HL-60 (cell line): ENCODE results near the gene OGDH.

ENCODE experiments used
- DNase-seq, 2 experiments: peaks; one replicate each; pipeline ENCODE4 v3.0.0-alpha.2; 2010 to 2020; ENCODE audit warnings: low read depth in 1 of 2, low spot score in 1 of 2
- H3K27ac ChIP-seq: fragments of 250-450 bp; sonication (Bioruptor Pico); replicated peaks from 2 replicates; pipeline ENCODE4 v1.5.1; 2020; ENCODE audit warnings: mild to moderate bottlenecking, moderate library complexity
- H3K27me3 ChIP-seq: fragments of 250-450 bp; sonication (Bioruptor Pico); 2 replicates; pipeline ENCODE4 v1.5.1; 2021; ENCODE audit warnings: mild to moderate bottlenecking, moderate library complexity; ENCODE audit not compliant: insufficient read depth, poor library complexity, severe bottlenecking
- H3K4me3 ChIP-seq: replicated peaks from 2 replicates; pipeline ENCODE4 v1.5.1; 2011; ENCODE audit warnings: mild to moderate bottlenecking, control low read depth, low read length; ENCODE audit not compliant: insufficient read depth
- GABPA ChIP-seq: IDR thresholded peaks from 2 replicates; pipeline ENCODE4 v1.6.1; 2012; ENCODE audit warnings: low read depth
- POLR2AphosphoS5 ChIP-seq: IDR thresholded peaks from 2 replicates; pipeline ENCODE4 v1.6.1; 2012; ENCODE audit warnings: low read depth
- SPI1 ChIP-seq: IDR thresholded peaks from 2 replicates; pipeline ENCODE4 v1.6.1; 2012; ENCODE audit warnings: low read depth, mild to moderate bottlenecking, borderline replicate concordance
- TF ChIP-seq, protein P1 (sequence below): IDR thresholded peaks from 2 replicates; pipeline ENCODE4 v1.6.1; 2012; ENCODE audit warnings: low read depth; ENCODE audit not compliant: insufficient replicate concordance
- TF ChIP-seq, protein P2 (sequence below): IDR thresholded peaks from one replicate; pipeline ENCODE4 v1.5.1; 2011; ENCODE audit warnings: low read length, control low read depth, inconsistent platforms; ENCODE audit not compliant: insufficient read depth

The OGDH gene

DNA sequence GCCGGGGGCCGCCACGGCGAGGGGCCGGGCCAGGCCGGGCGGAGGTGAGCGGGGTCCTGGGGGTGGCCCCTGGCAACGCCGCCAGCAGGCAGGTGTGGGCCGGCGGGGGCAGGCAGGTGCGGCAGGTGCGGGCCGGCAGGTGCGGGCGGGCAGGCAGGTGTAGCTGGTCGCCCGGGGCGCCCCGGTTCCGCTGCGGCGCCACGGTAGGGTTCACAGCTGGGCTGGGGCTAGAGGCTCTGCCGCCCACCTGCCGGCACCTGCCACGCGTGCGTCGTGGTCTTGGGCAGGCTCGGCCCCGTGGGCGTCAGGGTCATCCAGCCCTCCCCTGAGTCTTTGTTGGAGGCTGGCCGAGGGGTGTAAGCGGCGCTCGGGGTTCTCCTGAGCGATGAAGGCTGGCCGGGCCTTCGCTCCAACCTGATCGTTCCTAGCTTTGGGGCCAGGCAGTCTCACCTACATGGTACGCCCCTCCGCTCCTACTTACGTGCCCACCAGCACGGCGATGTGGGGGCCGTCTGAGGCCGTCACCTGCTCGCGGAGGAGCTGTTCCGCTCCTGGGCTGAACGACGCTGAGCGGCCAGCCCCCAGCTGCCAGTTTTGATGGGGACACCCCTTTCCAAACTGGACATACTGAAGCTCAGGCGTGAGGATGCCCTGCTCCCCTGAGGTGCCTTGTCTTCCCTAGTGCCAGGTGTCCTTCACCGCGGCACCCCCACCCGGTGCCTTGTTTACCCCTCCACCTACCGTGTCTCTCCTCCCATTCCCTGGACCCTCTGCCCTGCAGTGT is 142.7 kb downstream of the OGDH start:
- no peaks in the 10 kb centered on the region for H3K27me3 ChIP-seq
- peak overlapping the region; percentile 55 for H3K27ac ChIP-seq
- no peak for TF ChIP-seq SPI1
- no peak for TF ChIP-seq GABPA
- TF ChIP-seq POLR2AphosphoS5: no peak
- TF ChIP-seq, protein P1, sequence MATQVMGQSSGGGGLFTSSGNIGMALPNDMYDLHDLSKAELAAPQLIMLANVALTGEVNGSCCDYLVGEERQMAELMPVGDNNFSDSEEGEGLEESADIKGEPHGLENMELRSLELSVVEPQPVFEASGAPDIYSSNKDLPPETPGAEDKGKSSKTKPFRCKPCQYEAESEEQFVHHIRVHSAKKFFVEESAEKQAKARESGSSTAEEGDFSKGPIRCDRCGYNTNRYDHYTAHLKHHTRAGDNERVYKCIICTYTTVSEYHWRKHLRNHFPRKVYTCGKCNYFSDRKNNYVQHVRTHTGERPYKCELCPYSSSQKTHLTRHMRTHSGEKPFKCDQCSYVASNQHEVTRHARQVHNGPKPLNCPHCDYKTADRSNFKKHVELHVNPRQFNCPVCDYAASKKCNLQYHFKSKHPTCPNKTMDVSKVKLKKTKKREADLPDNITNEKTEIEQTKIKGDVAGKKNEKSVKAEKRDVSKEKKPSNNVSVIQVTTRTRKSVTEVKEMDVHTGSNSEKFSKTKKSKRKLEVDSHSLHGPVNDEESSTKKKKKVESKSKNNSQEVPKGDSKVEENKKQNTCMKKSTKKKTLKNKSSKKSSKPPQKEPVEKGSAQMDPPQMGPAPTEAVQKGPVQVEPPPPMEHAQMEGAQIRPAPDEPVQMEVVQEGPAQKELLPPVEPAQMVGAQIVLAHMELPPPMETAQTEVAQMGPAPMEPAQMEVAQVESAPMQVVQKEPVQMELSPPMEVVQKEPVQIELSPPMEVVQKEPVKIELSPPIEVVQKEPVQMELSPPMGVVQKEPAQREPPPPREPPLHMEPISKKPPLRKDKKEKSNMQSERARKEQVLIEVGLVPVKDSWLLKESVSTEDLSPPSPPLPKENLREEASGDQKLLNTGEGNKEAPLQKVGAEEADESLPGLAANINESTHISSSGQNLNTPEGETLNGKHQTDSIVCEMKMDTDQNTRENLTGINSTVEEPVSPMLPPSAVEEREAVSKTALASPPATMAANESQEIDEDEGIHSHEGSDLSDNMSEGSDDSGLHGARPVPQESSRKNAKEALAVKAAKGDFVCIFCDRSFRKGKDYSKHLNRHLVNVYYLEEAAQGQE: no peak
- TF ChIP-seq, protein P2, sequence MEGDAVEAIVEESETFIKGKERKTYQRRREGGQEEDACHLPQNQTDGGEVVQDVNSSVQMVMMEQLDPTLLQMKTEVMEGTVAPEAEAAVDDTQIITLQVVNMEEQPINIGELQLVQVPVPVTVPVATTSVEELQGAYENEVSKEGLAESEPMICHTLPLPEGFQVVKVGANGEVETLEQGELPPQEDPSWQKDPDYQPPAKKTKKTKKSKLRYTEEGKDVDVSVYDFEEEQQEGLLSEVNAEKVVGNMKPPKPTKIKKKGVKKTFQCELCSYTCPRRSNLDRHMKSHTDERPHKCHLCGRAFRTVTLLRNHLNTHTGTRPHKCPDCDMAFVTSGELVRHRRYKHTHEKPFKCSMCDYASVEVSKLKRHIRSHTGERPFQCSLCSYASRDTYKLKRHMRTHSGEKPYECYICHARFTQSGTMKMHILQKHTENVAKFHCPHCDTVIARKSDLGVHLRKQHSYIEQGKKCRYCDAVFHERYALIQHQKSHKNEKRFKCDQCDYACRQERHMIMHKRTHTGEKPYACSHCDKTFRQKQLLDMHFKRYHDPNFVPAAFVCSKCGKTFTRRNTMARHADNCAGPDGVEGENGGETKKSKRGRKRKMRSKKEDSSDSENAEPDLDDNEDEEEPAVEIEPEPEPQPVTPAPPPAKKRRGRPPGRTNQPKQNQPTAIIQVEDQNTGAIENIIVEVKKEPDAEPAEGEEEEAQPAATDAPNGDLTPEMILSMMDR: no peak
- no peak for DNase-seq
- peak overlapping the region; percentile 91 for H3K4me3 ChIP-seq

- DNase-seq: no peak
- Histone ChIP-seq H3K27ac (no peak overlapping the region), H3K27me3 (no peaks in the 10 kb centered on the region), H3K4me3 (no peak overlapping the region)
- TF ChIP-seq, protein P2: no peak
- TF ChIP-seq, protein P1: no peak
- TF ChIP-seq SPI1 (no peak), GABPA (no peak), POLR2AphosphoS5 (no peak)
These were observed 143.6 kb downstream of the OGDH start for GRCh38 chr7:44749992-44750391.

- H3K27me3 ChIP-seq: no peaks in the 10 kb centered on the region
- no peak overlapping the region for H3K4me3 ChIP-seq
- TF ChIP-seq SPI1: no peak
- TF ChIP-seq, protein P2: no peak
- no peak for TF ChIP-seq POLR2AphosphoS5
- TF ChIP-seq GABPA: no peak
- TF ChIP-seq, protein P1: no peak
- H3K27ac ChIP-seq: no peak overlapping the region
- no peak for DNase-seq
These were observed 144.0 kb downstream of the OGDH start for GRCh38 chr7:44750424-44750823.
